HG03060 (cell line): ENCODE data around the gene TRNP1.
"Not testable (repeated sequence)": the region's sequence is repeated elsewhere in the genome, so short reads cannot be mapped to it uniquely, and the experiment has no call there.

Experiments
- ATAC-seq: cut with Tn5 transposase; IDR thresholded peaks from one replicate; pipeline ENCODE4 v1.9.1; 2021; ENCODE audit warnings: low read depth, moderate number of reproducible peaks; ENCODE audit not compliant: unreplicated experiment

TRNP1 gene, protein sequence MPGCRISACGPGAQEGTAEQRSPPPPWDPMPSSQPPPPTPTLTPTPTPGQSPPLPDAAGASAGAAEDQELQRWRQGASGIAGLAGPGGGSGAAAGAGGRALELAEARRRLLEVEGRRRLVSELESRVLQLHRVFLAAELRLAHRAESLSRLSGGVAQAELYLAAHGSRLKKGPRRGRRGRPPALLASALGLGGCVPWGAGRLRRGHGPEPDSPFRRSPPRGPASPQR

DNA sequence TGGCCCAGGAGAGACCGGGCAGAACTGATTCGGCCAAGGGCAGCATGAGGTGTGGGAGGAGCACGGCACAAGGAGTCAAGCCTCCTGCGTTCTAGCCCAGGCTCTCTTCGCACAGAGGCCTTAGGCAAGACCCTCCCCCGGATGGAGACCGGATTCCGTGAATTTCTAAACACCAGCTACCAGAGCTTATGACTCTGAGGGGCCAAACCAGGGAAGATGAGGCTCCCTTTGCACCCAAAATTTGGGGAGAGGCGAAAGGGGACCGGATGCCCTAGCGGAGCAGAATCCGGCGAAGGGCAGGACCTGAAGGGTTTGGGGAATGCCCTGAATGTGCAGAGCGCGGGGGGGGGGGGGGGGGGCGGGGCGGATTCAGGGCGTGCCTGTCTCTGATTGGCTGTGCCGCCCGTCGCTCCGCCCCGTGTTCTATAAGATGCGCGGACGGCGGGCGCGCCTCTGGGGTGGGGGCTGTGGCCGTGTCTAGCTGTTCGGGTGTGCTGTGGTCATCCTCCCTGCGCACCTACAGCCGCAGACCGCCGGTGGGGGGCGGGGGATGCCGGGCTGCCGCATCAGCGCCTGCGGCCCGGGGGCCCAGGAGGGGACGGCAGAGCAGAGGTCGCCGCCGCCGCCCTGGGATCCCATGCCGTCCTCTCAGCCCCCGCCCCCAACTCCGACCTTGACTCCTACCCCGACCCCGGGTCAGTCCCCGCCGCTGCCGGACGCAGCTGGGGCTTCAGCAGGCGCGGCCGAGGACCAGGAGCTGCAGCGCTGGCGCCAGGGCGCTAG is at the start of gene TRNP1:
TRNP1 (plus strand) TSS at position 456 of the 783 bp plus-strand sequence; CDS start at position 551, 95 bp downstream.
- no peak for ATAC-seq

DNA sequence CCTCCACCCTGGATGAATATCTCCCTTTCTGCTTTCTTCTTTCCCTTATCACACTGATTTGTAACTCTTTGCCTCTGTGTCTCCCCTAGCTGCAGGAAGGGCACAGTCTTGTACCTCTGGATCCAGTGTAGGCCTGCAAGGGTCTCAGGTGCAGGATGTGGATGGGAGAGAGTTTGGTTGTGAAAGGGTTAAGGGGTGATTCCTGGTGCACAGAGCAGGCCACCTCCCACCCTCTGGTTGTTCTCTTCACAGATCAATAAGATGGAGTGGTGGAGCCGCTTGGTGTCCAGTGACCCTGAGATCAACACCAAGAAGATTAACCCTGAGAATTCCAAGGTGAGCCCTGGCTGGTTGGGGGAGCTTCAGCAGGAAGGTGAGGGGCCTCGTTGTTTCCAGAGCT is 48.4 kb upstream of the TRNP1 start:
- no peak for ATAC-seq

DNA sequence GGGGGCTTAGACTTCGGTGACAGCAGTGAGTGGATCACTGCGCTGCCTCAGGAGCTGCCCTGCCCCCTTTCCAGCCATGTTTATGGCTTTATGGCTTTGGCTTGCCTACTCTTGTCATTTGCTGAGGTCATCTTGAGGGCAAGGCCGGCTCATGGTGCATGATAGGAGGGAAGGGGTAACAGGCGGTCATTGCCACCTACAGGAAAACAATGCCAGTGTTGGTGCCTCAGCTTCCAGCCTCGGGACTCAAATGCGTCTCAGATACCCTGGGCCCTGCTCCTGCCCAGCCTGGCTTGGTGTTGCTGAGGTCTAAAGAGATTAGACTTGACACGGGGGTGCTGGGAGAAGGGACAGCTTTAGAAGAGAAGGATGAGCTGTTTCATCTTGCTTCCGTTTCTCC is 47.8 kb upstream of the TRNP1 start:
- ATAC-seq = no peak

DNA sequence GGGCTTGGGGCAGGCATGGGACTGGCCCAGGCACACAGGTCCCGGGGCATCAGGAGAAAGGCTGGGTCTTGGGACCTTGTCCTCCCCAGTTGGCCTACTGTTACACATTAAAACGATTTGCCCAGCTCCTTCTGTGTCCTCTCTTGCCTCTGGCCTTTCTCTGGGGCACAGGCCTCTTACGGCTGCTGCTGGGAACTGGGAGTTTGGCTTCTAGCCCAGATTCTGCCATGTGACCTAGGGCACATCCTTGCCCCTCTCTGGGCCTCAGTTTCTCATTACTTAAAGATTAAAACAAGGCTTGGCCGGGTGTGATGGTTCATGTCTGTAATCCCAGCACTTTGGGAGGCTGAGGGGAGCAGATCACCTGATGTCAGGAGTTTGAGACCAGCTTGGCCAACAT is 47.2 kb upstream of the TRNP1 start:
- no peak for ATAC-seq

DNA sequence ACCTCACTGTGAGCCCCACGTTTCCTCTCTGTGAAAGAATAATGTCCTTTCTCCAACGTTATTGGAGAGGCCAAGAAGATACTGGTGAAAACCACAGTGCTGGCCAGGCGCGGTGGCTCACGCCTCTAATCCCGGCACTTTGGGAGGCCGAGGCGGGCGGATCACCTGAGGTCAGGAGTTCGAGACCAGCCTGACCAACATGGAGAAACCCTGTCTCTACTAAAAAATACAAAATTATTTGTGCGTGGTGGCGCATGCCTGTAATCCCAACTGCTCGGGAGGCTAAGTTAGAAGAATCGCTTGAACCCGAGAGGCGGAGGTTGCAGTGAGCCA is 44.8 kb upstream of the TRNP1 start:
- not testable (repeated sequence) for ATAC-seq

DNA sequence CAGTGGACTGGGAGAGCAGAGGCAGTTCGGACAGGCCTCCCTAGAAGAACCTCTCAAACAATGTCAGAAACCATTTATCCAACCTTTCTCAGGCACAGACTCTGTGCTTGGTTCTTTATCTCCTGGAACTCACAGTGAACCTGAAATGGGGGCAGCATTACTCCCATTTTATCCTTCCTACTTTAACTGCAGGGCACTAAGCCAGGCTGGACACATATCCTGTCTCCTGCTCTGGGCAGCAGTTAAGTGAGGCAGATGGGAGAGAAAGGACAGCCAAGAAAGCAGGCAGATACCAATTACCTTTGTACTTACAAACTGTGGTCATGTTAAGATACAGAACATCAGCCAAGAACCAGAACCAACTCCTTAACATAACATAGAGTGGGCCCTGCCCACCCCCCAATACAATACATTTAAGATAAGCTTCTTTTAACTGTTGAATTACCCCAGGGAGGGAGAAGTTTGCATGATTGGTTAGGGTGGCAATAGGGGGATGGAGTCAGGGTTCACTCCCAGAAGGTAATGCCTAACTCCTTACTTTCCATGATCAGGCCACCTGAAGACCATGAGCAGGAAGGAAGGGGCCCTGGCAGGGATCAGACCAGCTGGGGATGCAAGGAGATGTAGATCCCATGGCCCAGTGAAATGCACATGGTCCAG is 44.1 kb upstream of the TRNP1 start:
- ATAC-seq = no peak

DNA sequence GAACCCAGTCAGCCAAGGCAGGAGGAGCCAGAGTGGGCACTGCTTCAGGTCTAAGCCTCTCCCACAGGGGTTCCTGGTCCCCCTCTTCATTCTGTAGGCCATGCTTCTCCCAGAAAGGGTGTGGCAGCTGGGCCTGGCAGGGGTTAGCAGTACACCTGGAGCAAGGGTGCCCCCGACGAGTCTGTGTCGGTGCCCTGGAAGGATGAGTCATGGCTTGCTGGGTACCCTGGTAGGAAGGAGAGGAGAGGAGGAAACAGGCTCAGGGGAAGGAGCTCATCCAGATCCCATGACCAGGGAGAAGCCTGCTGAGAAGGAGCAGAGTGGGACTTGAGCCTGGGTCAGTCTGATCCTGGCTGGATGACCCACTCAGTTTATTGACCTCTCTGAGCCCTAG is 43.6 kb upstream of the TRNP1 start:
- ATAC-seq = no peak

DNA sequence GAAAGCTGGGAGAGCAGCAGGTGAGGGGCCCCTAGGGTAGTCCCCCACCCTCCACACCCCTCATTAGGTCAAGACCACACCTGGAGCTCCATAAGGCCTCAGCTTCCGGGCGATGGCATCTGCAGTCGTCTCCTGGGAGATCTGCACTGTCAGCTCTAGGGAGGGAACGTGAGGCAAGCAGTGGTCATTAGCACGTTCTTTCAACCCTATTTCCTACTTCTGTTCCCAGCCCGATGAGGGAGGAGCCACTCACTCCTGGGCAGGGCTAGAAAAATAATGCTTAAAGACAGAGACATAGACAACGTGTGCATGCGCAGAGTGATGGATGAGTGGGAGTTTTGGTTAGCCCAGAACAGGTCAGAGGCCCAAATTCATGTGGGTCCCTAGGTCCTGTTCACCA is 42.9 kb upstream of the TRNP1 start:
- ATAC-seq = no peak

DNA sequence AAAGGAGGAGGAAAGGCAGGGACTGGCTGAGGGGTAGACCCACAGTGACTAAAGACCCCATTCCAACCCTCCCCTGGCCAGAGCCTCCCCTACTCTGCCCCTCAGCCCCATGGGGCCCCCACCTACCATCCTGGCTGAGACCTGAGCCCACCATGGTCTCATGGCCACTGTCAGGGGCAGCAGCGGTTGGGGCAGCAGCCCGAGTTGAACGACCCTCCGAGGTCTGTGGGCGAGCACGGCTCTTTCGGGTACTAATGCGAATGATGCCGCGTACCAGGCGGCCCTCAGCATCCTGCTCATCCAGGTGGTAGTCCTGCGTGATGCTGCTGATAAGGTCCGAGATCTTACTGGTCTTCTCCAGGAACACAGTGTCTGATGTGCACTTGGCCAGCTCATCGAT is 42.3 kb upstream of the TRNP1 start:
- no peak for ATAC-seq

DNA sequence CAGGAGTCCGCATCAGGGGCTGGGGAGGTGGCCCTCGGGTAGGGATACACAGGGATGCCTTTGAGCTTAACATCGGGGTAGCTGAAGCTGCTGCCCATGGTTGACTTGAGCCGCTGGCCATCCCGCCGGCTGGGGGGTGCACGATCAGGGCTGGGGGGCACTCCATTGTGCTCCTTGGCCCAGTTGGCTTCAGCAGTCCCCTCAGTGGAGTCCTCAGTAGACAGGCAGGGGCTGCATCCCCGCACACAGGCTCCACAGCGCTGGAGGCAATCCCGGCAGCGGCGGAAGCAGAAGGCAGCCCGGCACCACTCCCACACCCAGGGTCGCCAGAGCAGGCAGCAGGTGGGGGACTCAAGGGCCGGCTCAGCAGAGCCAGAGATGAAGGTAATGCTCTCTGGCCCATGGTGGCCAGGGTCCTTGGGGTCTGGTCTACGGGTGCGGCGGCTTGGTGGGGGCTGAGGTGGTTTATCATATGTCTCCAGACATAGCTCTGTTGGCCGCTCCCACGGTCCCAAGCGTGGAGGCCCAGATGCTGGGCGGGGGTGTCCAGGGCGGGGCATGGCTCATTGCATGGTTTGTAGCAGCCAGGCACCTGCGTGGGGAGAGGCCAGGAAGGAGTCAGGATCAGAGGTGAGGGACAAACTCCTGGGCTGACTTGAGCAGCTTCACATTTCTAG is 41.5 kb upstream of the TRNP1 start:
- ATAC-seq = no peak

DNA sequence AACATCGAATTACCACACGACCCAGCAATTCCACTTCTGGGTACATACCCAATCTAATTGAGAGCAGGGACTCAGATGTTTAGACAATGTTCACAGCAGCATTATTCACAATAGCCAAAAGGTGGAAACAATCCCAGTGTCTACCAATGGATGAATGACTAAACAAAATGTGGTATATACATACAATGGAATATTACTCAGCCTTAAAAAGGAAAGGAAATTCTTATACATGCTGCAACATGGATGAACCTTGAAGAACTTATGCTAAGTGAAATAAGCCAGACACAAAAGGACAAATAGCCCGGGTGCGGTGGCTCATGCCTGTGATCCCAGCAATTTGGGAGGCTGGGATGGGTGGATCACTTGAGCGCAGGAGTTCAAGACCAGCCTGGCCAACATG is 40.1 kb upstream of the TRNP1 start:
- ATAC-seq = no peak

DNA sequence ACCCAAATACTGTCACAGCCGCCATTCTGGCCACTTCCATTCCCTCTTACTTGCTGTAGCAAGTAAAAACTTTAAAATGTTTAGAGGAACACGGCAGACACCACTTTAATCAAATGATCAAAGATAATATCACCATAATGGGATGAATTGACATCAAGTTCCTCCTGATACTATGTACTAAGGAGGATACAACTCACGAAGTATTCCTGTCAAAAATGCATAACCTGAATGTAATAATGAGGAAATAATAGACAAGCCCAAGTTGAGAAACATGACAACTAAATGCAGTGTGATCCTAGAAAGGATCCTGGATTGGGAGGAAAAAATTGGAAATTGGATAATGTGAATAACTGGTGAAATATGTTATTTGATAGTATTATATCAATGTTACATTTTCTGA is 37.2 kb upstream of the TRNP1 start:
- no peak for ATAC-seq

DNA sequence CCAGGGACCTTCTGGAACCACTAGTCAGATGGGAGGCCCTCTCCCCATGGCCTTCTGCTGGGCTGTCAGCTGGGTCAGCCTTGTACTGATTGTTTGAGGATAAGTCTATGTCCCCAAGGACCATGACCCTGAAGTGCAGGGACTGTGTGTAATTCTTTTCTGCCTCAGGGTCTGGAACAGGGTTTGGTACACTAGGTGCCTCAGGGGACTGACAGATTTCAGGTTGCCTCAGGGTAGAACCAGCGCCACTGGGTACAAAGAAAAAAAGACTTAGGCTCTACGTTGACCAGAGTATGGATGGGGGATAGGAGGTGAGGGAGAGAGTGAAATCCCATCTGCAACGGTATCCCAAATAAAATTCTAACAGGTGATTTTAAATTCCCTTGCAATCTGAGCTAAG is 36.2 kb upstream of the TRNP1 start:
- ATAC-seq = no peak

DNA sequence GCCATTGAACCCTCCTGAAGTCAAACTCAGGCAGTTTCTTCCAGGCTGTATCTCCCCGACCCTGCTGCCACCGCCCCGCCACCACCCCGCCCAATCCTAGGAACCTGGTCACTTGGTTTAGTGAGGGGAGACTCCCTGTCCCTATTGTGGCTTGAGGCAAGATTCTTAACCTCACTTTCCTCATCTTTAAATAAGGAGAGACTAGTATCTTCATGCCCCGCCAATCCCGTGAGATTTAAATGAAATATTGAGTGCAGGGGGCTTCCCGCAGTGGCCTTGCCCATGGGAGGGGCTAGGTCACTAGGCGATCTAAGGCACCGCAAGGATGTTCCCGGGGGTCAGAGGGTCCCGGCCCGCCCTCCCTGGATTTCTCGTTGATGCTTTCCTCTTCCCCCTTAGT is 34.2 kb upstream of the TRNP1 start:
- no peak for ATAC-seq

DNA sequence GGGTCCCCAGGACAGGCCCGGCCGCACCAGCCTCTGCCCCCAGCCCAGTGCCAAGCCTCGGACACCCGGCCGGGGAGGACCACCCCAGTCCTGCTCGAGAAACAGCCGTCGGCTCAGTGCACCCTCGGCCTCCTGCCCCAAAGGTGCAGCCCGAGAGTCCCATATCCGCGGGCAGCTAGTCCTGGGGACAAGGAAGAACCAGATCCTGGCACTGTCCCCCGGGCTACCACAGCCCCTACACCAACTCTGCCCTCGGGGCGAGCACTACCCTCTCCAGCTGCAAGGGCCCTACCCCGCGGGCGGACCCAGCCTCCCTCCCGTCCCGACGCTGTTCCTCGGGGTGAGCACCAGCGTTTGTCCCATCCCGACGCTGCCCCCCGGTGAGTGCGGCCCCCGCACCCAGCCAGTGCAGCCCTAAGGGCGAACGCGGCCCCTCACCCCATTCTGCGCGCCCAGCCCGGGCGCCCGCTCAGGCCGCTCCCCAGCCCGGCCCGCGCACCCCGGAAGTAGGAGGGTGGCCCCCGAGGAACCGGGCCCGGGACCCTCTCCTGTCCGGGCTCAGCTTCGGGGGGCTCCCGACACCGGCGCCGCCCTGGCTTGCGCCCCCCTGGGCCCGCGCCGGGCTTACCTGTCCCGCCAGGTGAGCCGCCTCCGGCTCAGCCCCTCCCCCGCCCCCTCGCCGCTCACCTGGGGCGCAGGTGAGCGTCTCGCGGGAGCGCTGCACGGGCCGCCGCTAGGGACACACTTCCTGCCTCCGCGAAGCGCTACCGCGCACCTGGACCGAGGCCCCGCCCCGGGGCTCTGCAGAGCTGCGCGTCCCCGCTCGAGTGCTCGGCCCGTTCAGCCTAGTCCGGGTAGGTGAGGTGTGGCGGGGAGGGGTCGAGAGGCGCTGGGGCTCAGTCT is 33.5 kb upstream of the TRNP1 start, which contains the start of gene KDF1:
KDF1 (minus strand) TSS at position 747 of the 903 bp plus-strand sequence. CDS start 8,088 bp downstream, outside the sequence.
- no peak for ATAC-seq

DNA sequence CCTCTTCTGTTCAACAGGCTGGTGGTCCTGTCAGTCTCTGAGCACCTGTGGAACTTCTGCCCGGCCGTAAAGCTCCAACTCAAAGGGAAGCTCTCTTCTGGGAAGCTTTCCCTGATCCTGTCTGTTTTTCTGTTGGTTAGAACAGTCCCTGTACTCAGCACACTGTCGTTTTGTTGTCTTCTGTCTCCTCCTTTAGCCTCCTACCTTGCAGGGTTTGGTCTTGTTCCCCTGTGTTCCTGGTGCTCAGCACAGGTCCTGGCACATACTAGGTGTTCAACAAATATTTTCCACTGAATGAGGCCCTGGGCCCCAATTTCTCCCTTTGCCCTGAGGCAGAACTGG is 32.9 kb upstream of the TRNP1 start:
- no peak for ATAC-seq

DNA sequence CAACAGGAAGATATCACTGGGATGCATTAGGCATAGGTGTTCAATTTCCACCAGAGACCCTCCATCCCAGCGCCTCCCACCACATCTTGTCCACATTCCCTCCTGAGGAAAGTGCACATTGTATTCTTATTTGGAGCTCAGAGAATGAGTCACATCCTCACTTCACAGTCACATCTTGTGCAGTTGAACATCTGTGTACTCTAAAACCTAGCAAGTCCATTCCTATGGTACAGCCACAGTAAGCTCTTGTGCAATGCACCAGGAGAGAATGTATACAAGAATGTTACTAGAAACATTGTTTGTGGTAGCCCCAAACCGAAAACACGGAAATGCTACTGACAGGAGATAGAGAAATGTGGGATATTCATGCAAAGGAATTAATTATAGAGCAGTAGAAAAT is 31.7 kb upstream of the TRNP1 start:
- ATAC-seq = no peak

DNA sequence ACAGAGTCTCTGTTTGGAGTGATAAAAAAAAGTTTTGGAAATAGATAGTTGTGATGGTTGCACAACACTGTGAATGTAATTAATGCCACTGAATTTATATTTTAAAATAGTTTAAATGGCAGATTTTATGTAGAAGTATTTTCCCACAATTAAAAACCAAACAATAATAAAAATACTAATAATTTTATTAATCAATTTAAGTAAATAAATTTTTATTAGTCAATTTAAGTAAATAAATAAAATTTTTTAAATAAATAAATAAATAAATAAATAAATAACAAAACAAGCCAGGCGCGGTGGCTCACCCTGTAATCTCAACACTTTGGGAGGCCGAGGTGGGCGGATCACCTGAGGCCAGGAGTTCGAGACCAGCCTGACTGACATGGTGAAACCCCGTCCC is 28.3 kb upstream of the TRNP1 start:
- ATAC-seq = no peak

DNA sequence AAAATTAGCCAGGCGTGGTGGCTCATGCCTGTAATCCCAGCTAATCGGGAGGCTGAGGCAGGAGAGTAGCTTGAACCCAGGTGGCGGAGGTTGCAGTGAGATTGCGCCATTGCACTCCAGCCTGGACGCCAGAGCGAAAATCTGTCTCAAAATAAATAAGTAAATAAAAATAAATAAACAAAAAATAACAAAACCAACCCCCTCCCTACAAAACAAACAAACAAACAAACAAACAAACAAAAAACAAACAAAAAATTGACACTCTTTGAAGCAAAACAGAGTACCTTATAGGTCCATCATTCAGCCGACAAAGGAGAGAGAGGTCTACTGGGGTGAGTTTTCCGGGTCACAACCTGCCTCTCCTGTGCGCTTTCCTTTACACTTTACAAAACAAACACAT is 27.9 kb upstream of the TRNP1 start:
- no peak for ATAC-seq

DNA sequence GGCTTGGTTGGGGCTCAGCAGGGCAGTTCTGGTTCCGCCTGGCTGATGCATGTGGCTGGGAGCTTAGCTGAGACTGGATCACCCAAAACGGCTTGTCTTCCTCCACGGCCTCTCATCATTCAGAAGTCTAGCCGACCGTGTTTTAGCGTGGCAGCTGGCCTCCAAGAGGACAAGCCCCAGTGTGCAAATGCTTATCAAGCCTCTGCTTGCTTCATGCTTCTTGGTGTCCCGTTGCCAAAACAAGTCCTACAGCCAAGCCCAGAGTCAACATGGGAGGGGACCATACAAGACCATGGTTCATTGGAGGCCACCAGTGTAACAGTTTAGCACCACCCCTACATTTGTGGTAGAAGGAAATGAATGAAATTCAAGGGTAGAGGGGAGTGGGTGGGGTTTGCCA is 22.7 kb upstream of the TRNP1 start:
- no peak for ATAC-seq
